ENCODE data around the gene FLYWCH2. TPM values are rescaled to one million over a fixed set of nuclear protein-coding genes. Genes with fewer than 3 reads are reported as not detected.

The FLYWCH2 gene
- total and polyA plus RNA-seq, 9 of the 15 experiments (the other 6 are each of a cell fraction or from before 2014, with no cell fraction given) = 0.70 to 55.5 (median 7.6) TPM

- TF ChIP-seq E2F1 (CRISPR knock-in tag; IDR thresholded peaks at IDR 0.05) = peak; percentile 91
- TF ChIP-seq PML (IDR thresholded peaks at IDR 0.05; ENCODE audit: low read length) = no peak
- TF ChIP-seq KAT7 (CRISPR knock-in tag; IDR thresholded peaks at IDR 0.05; ENCODE audit: borderline replicate concordance) = peak; percentile 98
- TF ChIP-seq HDAC8 (tag; IDR thresholded peaks at IDR 0.05) = peak; percentile 90
- TF ChIP-seq ZNF133 (CRISPR knock-in tag; IDR thresholded peaks at IDR 0.05) = no peak
- peak; percentile 89; the same call in 1 of the 2 replicates for TF ChIP-seq XRCC5 (IDR thresholded peaks at IDR 0.05; ENCODE audit: low read depth, low read length)
- TF ChIP-seq TGIF2 (CRISPR knock-in tag; IDR thresholded peaks at IDR 0.05) = no peak
- peak; percentile 31 for TF ChIP-seq EGR1 (conservative IDR thresholded peaks at IDR 0.05)
- peak; percentile 81 for TF ChIP-seq E2F8 (IDR thresholded peaks at IDR 0.05; ENCODE audit: low read depth, partially characterized antibody)
- no peak for TF ChIP-seq CHAMP1 (IDR thresholded peaks at IDR 0.05)
- TF ChIP-seq TCF7L2 (IDR thresholded peaks at IDR 0.05; ENCODE audit: low read depth, low read length) = no peak
- TF ChIP-seq ZBTB7A (IDR thresholded peaks at IDR 0.05; ENCODE audit: borderline replicate concordance, control insufficient read depth, low read depth, low read length) = peak; percentile 87
- TF ChIP-seq ATF1 (CRISPR knock-in tag; IDR thresholded peaks at IDR 0.05) = no peak
- TF ChIP-seq ATF1 (tag; IDR thresholded peaks at IDR 0.05) = peak; percentile 58
- TF ChIP-seq TCF7 (IDR thresholded peaks at IDR 0.05; ENCODE audit: borderline replicate concordance) = no peak
- peak; percentile 78 for TF ChIP-seq CCNT2 (IDR thresholded peaks at IDR 0.05; ENCODE audit: borderline replicate concordance, extremely low read depth, insufficient read length, low read depth, low read length)
- no peak for TF ChIP-seq MTA2 (IDR thresholded peaks at IDR 0.05; ENCODE audit: low read depth)
- peak; percentile 71; the same call in 1 of the 2 replicates for TF ChIP-seq ZNF668 (CRISPR knock-in tag; IDR thresholded peaks at IDR 0.05)
- TF ChIP-seq POLR2AphosphoS5 (IDR thresholded peaks at IDR 0.05; ENCODE audit: control insufficient read depth, insufficient read depth, low read depth, low read length) = peak; percentile 41; the same call in 1 of the 2 replicates
- TF ChIP-seq NFATC3 (IDR thresholded peaks at IDR 0.05) = no peak
- peak in 1 of 2 experiments; percentile 44; a peak in 1 of 4 replicates for TF ChIP-seq FOXK2 (conservative IDR thresholded peaks at IDR 0.05 in 1 of 2, IDR thresholded peaks at IDR 0.05 in 1 of 2; ENCODE audit: low read depth in 2 of 2)
- TF ChIP-seq YY1 (IDR thresholded peaks at IDR 0.05; ENCODE audit: borderline replicate concordance in 1 of 3, control insufficient read depth in 1 of 3, extremely low read depth in 1 of 3, insufficient read depth in 3 of 3, insufficient read length in 1 of 3, insufficient replicate concordance in 2 of 3, low read depth in 1 of 3, low read length in 2 of 3) = peak in 2 of 3 experiments; percentile 54 to 79
Measured at GRCh38 chr16:2911638-2912329, 28.8 kb downstream of the FLYWCH2 start, which contains the start of gene FLYWCH1 (continued).
